Central memory CD4-positive, alpha-beta T cell (primary cell): ENCODE results near the gene SERPINA1.

Experiments used
- DNase-seq: peaks from one replicate; pipeline ENCODE4 v3.0.0; 2022

The SERPINA1 gene

GRCh38 chr14:94344389-94344788 lies 44.0 kb downstream of the SERPINA1 start:
- no peak for DNase-seq

- no peak for DNase-seq
Measured at GRCh38 chr14:94343238-94344005, 45.0 kb downstream of the SERPINA1 start.

- DNase-seq: no peak
Measured at GRCh38 chr14:94342334-94342934, 46.0 kb downstream of the SERPINA1 start.

- no peak for DNase-seq
Measured at GRCh38 chr14:94341656-94342333, 46.6 kb downstream of the SERPINA1 start.

- no peak for DNase-seq
Measured at GRCh38 chr14:94340533-94340932, 47.9 kb downstream of the SERPINA1 start.

- no peak for DNase-seq
Measured at GRCh38 chr14:94338023-94338422, 50.4 kb downstream of the SERPINA1 start.

- no peak for DNase-seq
Measured at GRCh38 chr14:94337274-94337673, 51.1 kb downstream of the SERPINA1 start.

- no peak for DNase-seq
Measured at GRCh38 chr14:94334872-94335271, 53.5 kb downstream of the SERPINA1 start.

GRCh38 chr14:94332587-94332986 lies 55.8 kb downstream of the SERPINA1 start:
- DNase-seq: no peak

GRCh38 chr14:94332063-94332583 lies 56.3 kb downstream of the SERPINA1 start:
- no peak for DNase-seq

GRCh38 chr14:94331462-94331861 lies 56.9 kb downstream of the SERPINA1 start:
- DNase-seq: no peak

GRCh38 chr14:94330857-94331256 lies 57.5 kb downstream of the SERPINA1 start:
- no peak for DNase-seq

GRCh38 chr14:94330432-94330831 lies 58.0 kb downstream of the SERPINA1 start:
- DNase-seq: no peak

- no peak for DNase-seq
Measured at GRCh38 chr14:94329857-94330256, 58.5 kb downstream of the SERPINA1 start.

- no peak for DNase-seq
Measured at GRCh38 chr14:94328196-94328595, 60.2 kb downstream of the SERPINA1 start.
